Muscle of arm (tissue), 12 donors: ENCODE data around the gene GRPEL2. TPM values are rescaled to one million over a fixed set of nuclear protein-coding genes. Genes with fewer than 3 reads are reported as not detected.

Experiments
- DNase-seq: peaks from one replicate; pipeline ENCODE4 v3.0.0-alpha.2; 2013
- polyA plus RNA-seq, 12 donors: library from polyadenylated mRNA; unstranded; fragments of 120-200 nt; gene quantifications; one replicate each; pipeline ENCODE4 v1.2.1, GENCODE V29; 2013; ENCODE audit not compliant: insufficient read length in 12 of 12

The GRPEL2 gene
- polyA plus RNA-seq, 12 donors = 12.8 to 29.4 (median 18.6) TPM; not detected in 1

- no peak for DNase-seq
Measured at GRCh38 chr5:149355688-149356087, 10.4 kb downstream of the GRPEL2 start.

GRCh38 chr5:149356391-149356790, 11.1 kb downstream of the GRPEL2 start:
- DNase-seq = no peak

DNA sequence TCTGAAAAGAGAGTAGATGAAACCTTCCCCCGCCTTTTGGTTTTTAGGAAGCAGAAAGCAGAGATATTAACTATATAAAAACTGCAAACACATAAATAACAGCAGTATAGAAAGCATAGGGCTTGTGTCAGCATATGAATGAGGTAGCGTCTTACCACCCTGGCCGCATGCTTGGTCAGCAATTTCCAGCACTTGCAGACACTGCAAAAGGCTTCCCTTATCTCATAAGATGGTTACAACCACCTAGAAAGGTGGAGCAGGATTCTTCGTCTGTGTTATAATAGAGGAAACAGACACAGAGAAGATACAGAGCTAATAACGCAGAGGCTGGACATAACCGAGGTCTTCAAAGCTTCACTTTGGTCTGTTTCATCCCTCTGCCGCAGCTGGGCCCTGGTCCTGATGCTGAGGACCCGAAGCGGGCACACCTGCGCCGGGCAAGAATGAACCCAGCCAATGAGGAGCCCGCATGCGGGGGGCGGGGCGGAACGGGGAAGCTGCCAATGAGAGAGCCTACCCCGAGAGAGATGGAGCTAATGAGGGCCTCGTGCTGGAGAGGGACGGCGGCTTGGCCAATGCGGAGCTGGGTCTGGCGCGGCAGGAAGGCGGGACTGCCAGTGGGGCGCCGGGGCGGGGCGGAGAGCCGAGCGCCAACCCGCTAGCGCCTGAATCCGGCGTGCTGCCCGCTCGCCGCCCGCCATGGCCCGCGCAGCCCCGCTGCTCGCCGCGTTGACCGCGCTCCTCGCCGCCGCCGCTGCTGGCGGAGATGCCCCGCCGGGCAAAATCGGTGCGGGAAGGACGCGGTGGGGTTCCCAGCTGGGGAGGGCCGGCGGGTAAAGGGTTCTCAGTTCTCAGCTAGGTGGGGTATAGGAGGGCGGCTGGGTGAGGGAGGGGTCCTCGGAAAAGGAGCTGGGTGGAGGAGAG, 12.3 kb downstream of the GRPEL2 start, which contains the start of gene PCYOX1L:
PCYOX1L (plus strand) TSS at position 677 of the 924 bp plus-strand sequence; CDS start at position 700, 23 bp downstream.
- peak; percentile 91 for DNase-seq

DNA sequence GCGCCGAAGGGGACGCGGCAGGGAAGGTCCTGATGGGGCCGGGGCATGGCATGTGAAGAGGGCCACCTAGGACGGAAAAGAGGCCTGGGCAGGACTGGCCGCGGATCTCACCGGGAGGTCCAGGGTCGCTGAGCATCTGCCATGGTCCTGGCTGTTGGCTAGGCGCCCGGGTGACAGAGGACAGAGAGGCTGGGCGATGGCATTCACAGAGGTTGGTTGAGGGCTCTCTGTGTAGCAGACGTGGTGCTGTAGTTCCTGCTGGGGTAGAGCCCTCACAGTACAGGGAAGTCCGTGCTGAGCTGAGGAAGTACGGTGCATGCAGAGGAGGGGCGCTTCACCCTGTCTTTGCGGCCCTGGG, 13.0 kb downstream of the GRPEL2 start:
- no peak for DNase-seq

GRCh38 chr5:149358868-149359495, 13.7 kb downstream of the GRPEL2 start:
- DNase-seq = no peak

DNA sequence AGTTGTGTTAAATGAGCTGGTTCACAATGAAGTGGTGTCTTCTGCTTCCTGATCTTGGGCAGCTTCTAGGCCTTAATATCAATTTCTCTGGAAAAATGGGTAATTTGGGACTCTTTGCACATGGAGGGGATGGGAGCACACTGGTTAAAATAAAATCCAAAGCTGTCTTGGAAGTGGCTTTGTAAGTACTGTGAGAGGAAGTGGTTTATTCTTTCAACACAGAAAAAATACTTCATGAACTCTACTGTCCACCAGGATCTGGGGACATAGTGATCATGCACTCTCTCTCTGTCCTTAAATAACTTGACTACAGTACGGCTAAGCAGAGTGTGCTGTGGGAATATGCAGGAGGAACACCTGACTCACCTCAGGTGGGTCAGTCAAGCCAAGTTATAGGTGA, 15.0 kb downstream of the GRPEL2 start:
- no peak for DNase-seq

DNA sequence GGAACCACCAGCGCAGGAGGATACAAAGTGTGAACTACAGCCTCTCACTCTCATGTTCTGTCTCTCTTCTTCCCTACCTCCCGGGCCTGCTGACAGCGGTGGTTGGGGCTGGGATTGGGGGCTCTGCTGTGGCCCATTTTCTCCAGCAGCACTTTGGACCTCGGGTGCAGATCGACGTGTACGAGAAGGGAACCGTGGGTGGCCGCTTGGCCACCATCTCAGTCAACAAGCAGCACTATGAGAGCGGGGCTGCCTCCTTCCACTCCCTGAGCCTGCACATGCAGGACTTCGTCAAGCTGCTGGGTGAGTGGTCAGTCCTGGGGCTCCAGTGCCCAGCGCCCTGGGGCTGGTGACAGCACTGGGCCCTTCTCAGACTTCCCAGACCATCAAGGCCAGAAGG, 17.2 kb downstream of the GRPEL2 start:
- no peak for DNase-seq

DNA sequence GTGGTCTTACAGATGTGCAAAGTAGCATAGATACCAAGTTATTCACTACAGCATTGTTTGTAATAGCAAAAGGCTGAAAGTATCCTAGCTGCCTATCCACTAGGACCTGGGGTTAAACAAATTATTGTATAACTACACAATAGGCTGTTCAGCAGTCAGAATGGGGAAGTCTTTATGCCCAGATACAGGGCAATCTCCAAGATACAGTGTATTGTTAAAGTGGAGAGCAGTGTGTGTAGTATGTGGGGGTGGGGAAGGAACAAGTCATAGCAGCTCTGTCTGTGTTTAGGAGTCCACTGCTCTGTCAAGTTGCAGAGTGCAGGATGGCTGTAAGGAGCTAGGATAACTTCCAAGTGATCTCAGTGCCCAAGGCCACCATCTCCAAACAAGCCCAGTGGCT, 18.1 kb downstream of the GRPEL2 start:
- no peak for DNase-seq

- DNase-seq = no peak
Measured at GRCh38 chr5:149363936-149364335, 18.6 kb downstream of the GRPEL2 start.

GRCh38 chr5:149364719-149365118, 19.4 kb downstream of the GRPEL2 start:
- no peak for DNase-seq

GRCh38 chr5:149365418-149365817, 20.1 kb downstream of the GRPEL2 start:
- no peak for DNase-seq

DNA sequence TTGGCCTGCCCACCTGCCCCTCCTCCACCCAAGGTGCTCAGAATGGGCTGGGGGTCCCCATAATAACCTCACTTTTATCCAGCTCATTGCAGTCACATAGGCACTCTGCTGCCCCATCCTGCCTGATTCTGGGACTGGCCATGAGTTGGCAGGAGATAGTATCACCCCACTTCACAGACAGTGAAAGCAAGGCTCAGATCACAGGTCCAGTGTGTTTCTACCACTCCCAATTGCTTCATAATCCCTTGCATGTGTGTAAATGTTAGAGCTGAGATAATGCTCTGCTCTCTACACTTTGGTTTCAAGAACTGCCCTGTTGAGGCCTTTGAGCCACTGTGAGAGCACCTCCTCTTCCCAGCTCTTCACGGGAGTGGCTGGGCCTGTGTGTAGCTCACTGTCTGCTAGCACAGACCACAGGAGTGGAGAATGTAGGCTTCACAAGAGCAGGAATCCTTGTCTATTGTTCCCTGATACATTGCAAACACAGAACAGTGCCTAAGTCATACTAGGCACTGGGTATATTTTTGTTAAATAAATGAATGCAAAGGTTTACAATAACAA, 20.9 kb downstream of the GRPEL2 start:
- DNase-seq = no peak

DNA sequence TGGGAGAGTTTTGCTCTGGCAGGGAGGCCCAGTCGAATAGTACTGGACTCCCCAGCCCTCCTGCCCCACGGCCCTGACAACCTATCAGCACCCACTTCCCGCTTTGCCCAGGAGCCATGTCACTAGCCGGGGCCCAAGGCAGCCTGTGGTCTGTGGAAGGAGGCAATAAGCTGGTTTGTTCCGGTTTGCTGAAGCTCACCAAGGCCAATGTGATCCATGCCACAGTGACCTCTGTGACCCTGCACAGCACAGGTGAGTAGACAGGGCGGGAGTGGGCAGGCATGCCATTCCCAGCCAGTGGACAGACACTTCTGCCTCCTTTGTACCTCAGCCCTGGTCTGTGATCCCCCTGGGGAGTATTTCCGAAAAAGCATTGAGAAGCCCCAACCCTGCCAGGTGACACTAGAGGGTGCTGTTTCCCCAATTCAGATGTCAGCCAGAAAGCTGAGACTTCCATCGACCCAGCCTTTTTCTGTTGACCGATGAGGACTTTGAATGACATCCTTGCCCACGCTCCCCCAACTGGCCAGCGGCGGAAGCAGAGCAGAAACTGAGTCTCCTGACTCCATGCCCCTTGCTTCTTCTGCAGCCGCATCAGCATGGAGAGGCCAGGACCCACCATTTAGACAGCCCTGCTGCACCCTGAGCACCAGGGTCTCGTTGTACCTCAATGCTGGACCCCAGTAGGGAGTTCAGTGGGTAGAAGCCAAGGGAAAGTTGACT, 22.1 kb downstream of the GRPEL2 start:
- peak; percentile 49 for DNase-seq

GRCh38 chr5:149367972-149368645, 22.8 kb downstream of the GRPEL2 start:
- DNase-seq = no peak

GRCh38 chr5:149370878-149371277, 25.6 kb downstream of the GRPEL2 start:
- DNase-seq = no peak

GRCh38 chr5:149371296-149371962, 26.1 kb downstream of the GRPEL2 start:
- DNase-seq = no peak

DNA sequence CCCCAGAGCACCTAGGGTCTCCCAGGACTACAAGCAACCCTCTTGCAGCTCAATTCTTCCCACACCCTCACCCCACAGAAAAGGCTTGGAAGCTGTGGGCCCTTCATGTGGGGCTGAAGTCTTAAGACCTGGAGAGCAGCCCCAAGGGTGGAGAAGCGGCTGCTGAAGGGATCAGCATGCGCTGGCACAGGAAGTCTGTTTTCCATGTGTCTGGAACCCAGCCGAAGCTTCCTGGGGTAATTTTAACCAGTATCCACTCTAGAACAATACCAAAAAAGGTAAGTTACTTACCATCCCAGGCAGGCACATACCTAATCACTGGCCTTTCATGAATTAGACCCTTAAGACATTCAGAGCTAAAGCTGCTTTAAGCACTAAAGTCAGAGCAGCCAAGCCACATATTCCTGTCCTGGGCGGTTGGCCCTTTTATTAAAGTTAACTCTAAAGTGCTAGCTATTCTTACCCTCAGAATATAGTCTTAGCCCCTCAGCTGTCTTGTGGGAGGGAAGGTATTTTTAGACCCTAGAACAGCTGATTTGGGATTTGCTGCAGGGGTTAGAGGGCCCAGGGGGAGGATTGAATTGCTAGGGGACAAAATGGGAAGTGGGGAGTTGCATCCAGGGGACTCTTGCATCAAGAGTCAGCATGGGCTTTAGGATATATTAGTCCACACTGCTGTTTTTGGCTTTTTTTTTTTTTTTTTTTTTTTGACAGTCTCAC, 26.9 kb downstream of the GRPEL2 start:
- no peak for DNase-seq

GRCh38 chr5:149372932-149373331, 27.6 kb downstream of the GRPEL2 start:
- DNase-seq = no peak

GRCh38 chr5:149374303-149374702, 29.0 kb downstream of the GRPEL2 start:
- no peak for DNase-seq

DNA sequence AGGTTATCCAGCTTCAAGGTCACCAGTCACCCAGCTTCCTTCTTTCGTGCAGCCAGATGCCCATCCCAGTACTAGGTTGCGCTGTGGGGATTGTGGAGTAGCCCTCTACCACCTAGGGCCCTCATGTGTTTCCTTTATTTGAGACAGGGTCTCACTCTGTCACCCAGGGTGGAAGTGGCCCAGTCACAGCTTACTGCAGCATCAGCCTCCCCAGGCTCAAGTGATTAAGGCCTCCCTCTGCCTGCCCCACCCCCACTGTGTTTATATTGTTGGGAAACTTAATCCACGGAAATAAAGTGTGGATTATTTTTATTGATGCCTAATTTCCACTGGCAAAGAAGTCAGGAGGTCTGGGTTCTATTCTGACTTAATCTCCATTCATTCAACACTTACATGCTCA, 29.5 kb downstream of the GRPEL2 start:
- no peak for DNase-seq
